CD4-positive, alpha-beta T cell (primary cell): ENCODE results near the gene PPARD. TPM values are rescaled to one million over a fixed set of nuclear protein-coding genes. Genes with fewer than 3 reads are reported as not detected.

ENCODE experiments used
- ATAC-seq: fragments of 200-7000 bp; cut with Tn5 transposase; one replicate; pipeline ENCODE4 v1.10.0; 2022; ENCODE audit warnings: mild to moderate bottlenecking; ENCODE audit not compliant: poor library complexity
- CTCF ChIA-PET: fragments of 350-600 bp; sonication (Branson Sonifier 250); formaldehyde crosslinking; loops from one replicate; lab custom pipeline; 2021; ENCODE audit warnings: antibody characterized with exemption, inconsistent platforms; lab: Charles Lee
- POLR2A ChIA-PET: fragments of 350-600 bp; sonication (Branson Sonifier 250); formaldehyde crosslinking; loops from one replicate; lab custom pipeline; 2021; ENCODE audit warnings: antibody characterized with exemption, inconsistent platforms; lab: Charles Lee
- DNase-seq, 14 experiments: peaks; one replicate each; pipeline ENCODE4 v3.0.0-alpha.2; 2013 to 2020; ENCODE audit warnings: mixed read lengths in 2 of 14
- H3K27ac ChIP-seq, 2 donors: one replicate each; pipeline versions ENCODE4 v1.5.1 to v1.7.0; 2013; ENCODE audit warnings: low read length in 2 of 2, low read depth in 1 of 2, mild to moderate bottlenecking in 1 of 2
- H3K27me3 ChIP-seq, 2 experiments: 1 replicate in 1 of 2; 2 replicates in 1 of 2; pipeline versions ENCODE4 v1.6.1 to v1.7.0; 2013; ENCODE audit warnings: low read length in 2 of 2, control low read depth in 1 of 2, mild to moderate bottlenecking in 1 of 2, moderate library complexity in 1 of 2; ENCODE audit not compliant: insufficient read depth in 2 of 2, control insufficient read depth in 1 of 2
- H3K36me3 ChIP-seq: one replicate; pipeline ENCODE4 v1.6.1; 2013; ENCODE audit warnings: low read length, control low read depth; ENCODE audit not compliant: insufficient read depth
- H3K4me1 ChIP-seq: one replicate; pipeline ENCODE4 v1.6.1; 2013; ENCODE audit warnings: low read length, control low read depth; ENCODE audit not compliant: insufficient read depth
- H3K4me3 ChIP-seq: one replicate; pipeline ENCODE4 v1.5.1; 2013; ENCODE audit warnings: mild to moderate bottlenecking, low read length, moderate library complexity
- H3K9me3 ChIP-seq, 2 experiments: 1 replicate in 1 of 2; 2 replicates in 1 of 2; pipeline versions ENCODE4 v1.6.1 to v1.7.0; 2013; ENCODE audit warnings: low read length in 2 of 2, mild to moderate bottlenecking in 2 of 2, control low read depth in 1 of 2, moderate library complexity in 1 of 2; ENCODE audit not compliant: control insufficient read depth in 1 of 2, insufficient read depth in 1 of 2
- H3K27ac Mint-ChIP-seq: one replicate; pipeline ENCODE4 v1.8.0; 2020; ENCODE audit warnings: mixed read lengths
- H3K27me3 Mint-ChIP-seq: one replicate; pipeline ENCODE4 v1.8.0; 2021; ENCODE audit warnings: mixed read lengths
- H3K36me3 Mint-ChIP-seq: one replicate; pipeline ENCODE4 v1.8.0; 2021; ENCODE audit warnings: low read depth, mixed read lengths
- H3K4me1 Mint-ChIP-seq: one replicate; pipeline ENCODE4 v1.8.0; 2021; ENCODE audit warnings: low read depth, mixed read lengths
- H3K4me3 Mint-ChIP-seq: one replicate; pipeline ENCODE4 v1.8.0; 2020; ENCODE audit warnings: mild to moderate bottlenecking, mixed read lengths
- H3K9me3 Mint-ChIP-seq: one replicate; pipeline ENCODE4 v1.8.0; 2020; ENCODE audit warnings: mixed read lengths
- CTCF ChIP-seq: fragments of 200-600 bp; IDR thresholded peaks from one replicate; pipeline ENCODE4 v1.8.0; 2022; ENCODE audit warnings: antibody characterized with exemption, mild to moderate bottlenecking
- intact Hi-C, 2 experiments: fragments of 100-400 bp; cut with DNase I in 1 of 2; cut with micrococcal nuclease in 1 of 2; formaldehyde crosslinking; loops; one replicate each; pipeline versions ENCODE4 v1.15.1 to v1.9.0; 2023 to 2025; cut with DNase I, micrococcal nuclease
- total RNA-seq, 174 experiments: library from RNA in 2 of 174; stranded (reverse) in 2 of 174; gene quantifications; one replicate each; pipeline ENCODE4 v1.2.3 and lab custom pipeline; 2021 to 2026

The PPARD gene
- total RNA-seq, 2 experiments from 2014 or later = 34.1 to 37.0 TPM

- H3K9me3 Mint-ChIP-seq = no peaks in the 10 kb centered on the region
- no peak overlapping the region for H3K4me3 Mint-ChIP-seq
- H3K27ac Mint-ChIP-seq = peak overlapping the region; percentile 51
- no peaks in the 10 kb centered on the region for H3K27me3 ChIP-seq
- no peaks in the 10 kb centered on the region for H3K9me3 ChIP-seq
- no peak overlapping the region for H3K4me3 ChIP-seq
- H3K4me1 ChIP-seq = peaks cover 51% of the 10 kb centered on the region
- DNase-seq = no peak
- H3K4me1 Mint-ChIP-seq = peaks cover 79% of the 10 kb centered on the region
- peaks cover 6% of the 10 kb centered on the region for H3K36me3 ChIP-seq
- peaks cover 25% of the 10 kb centered on the region for H3K36me3 Mint-ChIP-seq
- intact Hi-C loops = no loop called here
- no peaks in the 10 kb centered on the region for H3K27me3 Mint-ChIP-seq
- CTCF ChIA-PET = no interaction called here
- ATAC-seq = no peak
- POLR2A ChIA-PET = interaction anchor here (0.9 kb wide), 1 partner anchor 10 kb away, joined by 3 read pairs; no protein-coding TSS in a partner anchor
- no peak overlapping the region for H3K27ac ChIP-seq
- TF ChIP-seq CTCF = no peak
Observed at GRCh38 chr6:35366204-35366596, 23.8 kb downstream of the PPARD start.

- H3K36me3 ChIP-seq = peaks cover 2% of the 10 kb centered on the region
- Mint-ChIP-seq H3K9me3 (no peaks in the 10 kb centered on the region), H3K27ac (peak overlapping the region; percentile 79), H3K4me1 (peaks cover 79% of the 10 kb centered on the region), H3K36me3 (peaks cover 30% of the 10 kb centered on the region), H3K4me3 (no peak overlapping the region), H3K27me3 (no peaks in the 10 kb centered on the region)
- intact Hi-C loops = no loop called here
- H3K27me3 ChIP-seq = no peaks in the 10 kb centered on the region
- DNase-seq = no peak
- no peak for TF ChIP-seq CTCF
- H3K27ac ChIP-seq = peak overlapping the region in 1 of 2 donors; percentile 61
- H3K4me1 ChIP-seq = peaks cover 54% of the 10 kb centered on the region
- POLR2A ChIA-PET = interaction anchor here (0.9 to 1.7 kb wide), 2 partner anchors 11 to 19 kb away, joined by 3 to 11 read pairs; no protein-coding TSS in a partner anchor
- no peak for ATAC-seq
- CTCF ChIA-PET = no interaction called here
- no peak overlapping the region for H3K4me3 ChIP-seq
- H3K9me3 ChIP-seq = no peaks in the 10 kb centered on the region
Observed at GRCh38 chr6:35367646-35368037, 25.3 kb downstream of the PPARD start.

- no peaks in the 10 kb centered on the region for H3K27me3 ChIP-seq
- H3K27ac ChIP-seq = peak overlapping the region in 1 of 2 donors; percentile 61
- H3K4me3 ChIP-seq = no peak overlapping the region
- peak overlapping the region; percentile 79 for H3K27ac Mint-ChIP-seq
- ATAC-seq (peak; percentile 33), DNase-seq (peak in 4 of 14 experiments; percentile 10 to 44 (median 39))
- POLR2A ChIA-PET = interaction anchor here (0.6 to 1.7 kb wide), 6 partner anchors 8 to 994 kb away, joined by 3 to 11 read pairs (median 4); no protein-coding TSS in a partner anchor
- H3K4me3 Mint-ChIP-seq = peak overlapping the region; percentile 30
- CTCF ChIA-PET = no interaction called here
- no peaks in the 10 kb centered on the region for H3K27me3 Mint-ChIP-seq
- no peaks in the 10 kb centered on the region for H3K9me3 ChIP-seq
- H3K36me3 Mint-ChIP-seq = peaks cover 29% of the 10 kb centered on the region
- intact Hi-C loops = no loop called here
- TF ChIP-seq CTCF = no peak
- H3K9me3 Mint-ChIP-seq = no peaks in the 10 kb centered on the region
- peaks cover 77% of the 10 kb centered on the region for H3K4me1 Mint-ChIP-seq
- peaks cover 48% of the 10 kb centered on the region for H3K4me1 ChIP-seq
- H3K36me3 ChIP-seq = no peaks in the 10 kb centered on the region
Observed at GRCh38 chr6:35368038-35368887, 25.9 kb downstream of the PPARD start.
